ENCODE measurements around the gene AKR1C4.
"Not testable (repeated sequence)": the region's sequence is repeated elsewhere in the genome, so short reads cannot be mapped to it uniquely, and the experiment has no call there.

AKR1C4 gene

DNA sequence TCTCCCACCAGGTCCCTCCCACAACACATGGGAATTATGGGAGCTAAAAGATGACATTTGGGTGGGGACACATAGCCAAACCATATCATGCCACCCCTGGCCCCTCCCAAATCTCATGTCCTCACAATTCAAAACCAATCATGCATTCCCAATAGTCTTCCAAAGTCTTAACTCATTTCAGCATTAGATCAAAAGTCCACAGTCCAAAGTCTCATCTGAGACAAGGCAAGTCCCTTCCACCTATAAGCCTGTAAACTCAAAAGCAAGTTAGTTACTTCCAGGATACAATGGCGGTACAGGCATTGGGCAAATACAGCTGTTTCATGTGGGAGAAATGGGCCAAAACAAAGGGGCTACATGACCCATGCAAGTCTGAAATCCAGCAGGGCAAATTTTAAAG is 13.1 kb downstream of the AKR1C4 start:
- not testable (repeated sequence) for DNase-seq

DNA sequence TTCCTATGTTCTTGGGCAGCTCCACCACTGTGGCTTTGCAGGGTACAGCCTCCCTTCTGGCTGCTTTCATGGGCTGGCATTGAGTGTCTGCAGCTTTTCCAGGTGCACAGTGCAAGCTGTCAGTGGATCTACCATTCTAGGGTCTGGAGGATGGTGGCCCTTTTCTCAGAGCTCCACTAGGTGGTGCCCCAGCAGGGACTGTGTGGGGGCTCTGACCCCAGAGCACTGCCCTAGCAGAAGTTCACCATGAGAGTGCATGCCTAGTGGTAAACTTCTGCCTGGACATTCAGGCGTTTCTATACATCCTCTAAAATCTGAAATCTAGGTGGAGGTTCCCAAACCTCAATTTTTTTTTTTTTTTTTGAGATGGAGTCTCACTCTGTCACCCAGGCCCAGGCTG is 13.6 kb downstream of the AKR1C4 start:
- not testable (repeated sequence) for DNase-seq

DNA sequence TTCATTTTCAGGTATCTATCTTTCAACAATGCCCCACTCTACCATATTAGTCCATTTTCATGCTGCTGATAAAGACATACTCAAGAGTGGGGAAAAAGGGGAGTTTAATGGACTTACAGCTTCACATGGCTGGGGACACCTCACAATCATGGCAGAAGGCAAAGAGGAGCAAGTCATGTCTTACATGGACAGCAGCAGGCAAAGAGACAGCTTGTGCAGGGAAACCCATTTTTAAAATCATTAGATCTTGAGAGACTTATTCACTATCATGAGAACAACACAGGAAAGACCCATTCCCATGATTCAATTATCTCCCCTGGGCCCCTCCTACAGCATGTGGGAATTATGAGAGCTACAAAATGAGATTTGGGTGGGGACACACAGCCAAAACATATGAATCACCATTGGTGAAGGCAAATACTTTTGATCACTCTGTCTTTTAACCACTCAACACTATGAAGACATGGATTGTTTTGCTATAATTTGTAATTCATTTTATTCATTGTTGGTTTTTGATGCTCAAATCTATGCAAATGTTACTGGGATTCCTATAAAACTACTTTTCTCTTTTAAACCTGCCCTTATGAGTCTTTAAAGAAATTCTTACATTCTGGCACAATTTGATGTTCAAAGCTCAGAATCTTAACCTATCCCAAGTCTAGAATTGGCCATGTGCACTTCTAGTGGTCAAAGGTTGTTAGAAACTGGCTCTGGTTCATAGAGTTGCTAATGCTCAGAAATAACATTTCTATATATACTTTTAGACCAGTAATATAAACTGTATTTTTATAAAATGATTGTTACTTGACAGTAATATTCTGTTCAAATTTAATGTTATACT is 15.3 kb downstream of the AKR1C4 start:
- no peak for DNase-seq

DNA sequence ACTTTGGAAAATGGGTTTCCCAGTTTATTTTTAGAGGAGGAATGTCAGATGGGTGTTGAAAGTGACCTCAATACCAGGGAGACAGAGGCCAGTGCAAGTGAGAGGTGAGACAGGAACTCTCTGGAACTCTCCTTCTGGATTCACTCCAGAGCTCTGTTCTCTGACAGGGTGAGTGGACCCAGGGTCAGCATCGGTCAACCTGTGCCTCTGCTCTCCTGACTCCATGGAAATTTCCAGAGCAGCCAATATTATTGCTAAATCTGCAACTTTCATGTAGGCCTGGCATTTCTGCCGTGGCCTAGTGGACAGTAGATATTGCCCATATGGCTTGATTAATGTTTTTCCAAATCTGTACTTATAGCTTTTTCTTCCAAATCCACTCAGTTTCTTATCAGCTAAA is 20.2 kb downstream of the AKR1C4 start:
- DNase-seq = no peak

DNA sequence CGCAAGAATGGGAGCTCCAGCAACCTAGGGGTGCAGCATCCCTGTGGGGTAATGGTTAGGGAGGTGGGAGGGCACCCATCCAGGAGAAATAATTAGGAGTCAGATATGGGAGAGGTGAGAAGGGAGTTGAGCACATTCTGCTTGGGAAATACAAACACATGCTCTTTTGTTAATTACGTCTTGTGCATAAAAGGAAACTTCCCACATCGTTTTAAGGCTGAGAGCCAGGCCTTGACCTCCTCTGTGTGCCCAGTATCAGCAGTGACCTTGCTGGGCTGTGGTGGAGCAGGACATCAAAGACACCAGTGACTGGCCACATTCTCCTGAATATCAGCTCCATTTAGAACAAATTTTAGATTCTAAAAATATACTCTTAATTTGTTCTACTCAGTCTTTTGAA is 22.6 kb downstream of the AKR1C4 start:
- no peak for DNase-seq

DNA sequence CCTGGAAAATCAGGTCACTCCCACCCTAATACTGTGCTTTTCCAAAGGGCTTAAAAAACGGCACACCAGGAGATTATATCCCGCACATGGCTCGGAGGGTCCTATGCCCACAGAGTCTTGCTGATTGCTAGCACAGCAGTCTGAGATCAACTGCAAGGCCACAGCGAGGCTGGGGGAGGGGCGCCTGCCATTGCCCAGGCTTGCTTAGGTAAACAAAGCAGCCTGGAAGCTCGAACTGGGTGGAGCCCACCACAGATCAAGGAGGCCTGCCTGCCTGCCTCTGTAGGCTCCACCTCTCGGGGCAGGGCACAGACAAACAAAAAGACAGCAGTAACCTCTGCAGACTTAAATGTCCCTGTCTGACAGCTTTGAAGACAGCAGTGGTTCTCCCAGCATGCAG is 26.3 kb downstream of the AKR1C4 start:
- not testable (repeated sequence) for DNase-seq

DNA sequence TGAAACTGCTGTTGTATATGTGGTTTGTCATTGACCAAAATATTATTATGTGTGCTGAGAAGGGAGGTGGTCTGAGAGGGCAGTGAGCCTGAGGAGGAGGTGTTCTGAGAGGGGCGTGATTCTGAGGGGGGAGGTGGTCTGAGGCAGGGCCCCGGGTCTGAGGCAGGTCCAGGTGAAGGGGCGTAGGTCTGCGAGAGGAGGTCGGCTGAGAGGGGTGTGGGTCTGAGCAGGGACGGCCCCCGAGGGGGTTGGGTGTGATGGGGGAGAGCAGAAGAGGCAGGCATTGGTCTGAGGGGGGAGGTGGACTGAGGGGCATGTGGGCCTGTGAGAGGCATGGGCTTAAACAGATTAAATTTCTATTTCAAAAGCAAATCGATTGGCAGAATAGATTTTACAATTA is 32.4 kb downstream of the AKR1C4 start:
- no peak for DNase-seq

DNA sequence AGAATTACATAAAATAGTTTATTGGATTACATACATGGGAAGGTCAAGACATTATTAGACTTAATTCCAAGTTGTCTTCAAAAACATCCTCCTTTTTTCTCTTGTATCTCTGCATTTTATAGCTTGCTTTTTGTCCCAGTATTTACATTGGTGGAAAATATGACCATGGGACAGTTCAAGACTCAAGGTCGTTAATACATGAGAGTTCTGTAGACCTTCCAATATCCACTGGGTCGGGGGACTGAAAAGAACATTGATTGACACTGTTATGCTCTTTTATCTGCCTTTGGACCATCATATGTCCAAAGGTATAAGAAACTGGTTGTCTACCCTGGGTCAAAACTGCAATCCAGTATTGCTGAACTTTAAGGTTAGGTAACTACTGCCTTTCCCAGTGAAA is 36.7 kb downstream of the AKR1C4 start:
- no peak for DNase-seq

DNA sequence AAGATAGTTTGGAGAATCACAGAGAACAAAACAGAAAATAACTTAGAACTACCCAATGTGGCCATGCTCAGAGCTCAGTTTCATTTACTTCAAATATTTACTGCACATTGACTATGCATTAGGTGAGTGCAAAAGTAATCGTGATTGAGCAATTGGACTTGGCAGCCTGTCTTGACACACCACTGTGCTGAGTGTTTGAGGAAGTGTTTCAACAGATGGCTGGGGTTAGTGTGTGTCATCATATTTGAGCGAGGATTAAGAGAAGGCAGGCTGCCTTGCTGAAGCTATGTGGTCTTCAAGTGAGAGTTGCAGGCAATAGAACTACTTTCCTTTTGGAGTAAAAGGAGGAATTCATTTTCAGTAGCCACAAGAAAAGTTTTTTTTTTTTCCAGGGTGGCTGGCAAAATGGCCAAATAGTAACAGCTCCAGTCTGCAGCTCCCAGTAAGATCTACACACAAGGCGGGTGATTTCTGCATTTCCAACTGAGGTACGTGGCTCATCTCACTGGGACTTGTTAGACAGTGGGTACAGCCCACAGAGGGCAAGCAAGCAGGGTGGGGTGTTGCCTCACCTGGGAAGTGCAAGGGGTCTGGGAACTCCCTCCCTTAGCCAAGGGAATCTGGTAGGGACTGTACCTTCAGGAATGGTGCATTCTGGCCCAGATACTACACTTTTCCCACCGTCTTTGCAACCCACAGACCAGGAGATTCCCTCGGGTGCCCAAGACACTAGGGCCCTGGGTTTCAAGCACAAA is 37.6 kb downstream of the AKR1C4 start:
- no peak for DNase-seq

DNA sequence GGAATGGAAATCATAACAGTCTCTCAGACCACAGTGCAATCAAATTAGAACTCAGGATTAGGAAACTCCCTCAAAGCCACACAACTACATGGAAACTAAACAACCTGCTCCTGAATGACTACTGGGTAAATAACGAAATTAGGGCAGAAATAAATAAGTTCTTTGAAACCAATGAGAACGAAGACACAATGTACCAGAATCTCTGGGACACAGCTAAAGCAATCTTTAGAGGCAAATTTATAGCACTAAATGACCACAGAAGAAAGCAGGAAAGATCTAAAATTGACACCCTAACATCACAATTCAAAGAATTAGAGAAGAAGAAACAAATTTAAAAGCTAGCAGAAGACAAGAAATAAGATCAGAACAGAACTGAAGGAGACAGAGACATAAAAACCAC is 40.9 kb downstream of the AKR1C4 start:
- not testable (repeated sequence) for DNase-seq

DNA sequence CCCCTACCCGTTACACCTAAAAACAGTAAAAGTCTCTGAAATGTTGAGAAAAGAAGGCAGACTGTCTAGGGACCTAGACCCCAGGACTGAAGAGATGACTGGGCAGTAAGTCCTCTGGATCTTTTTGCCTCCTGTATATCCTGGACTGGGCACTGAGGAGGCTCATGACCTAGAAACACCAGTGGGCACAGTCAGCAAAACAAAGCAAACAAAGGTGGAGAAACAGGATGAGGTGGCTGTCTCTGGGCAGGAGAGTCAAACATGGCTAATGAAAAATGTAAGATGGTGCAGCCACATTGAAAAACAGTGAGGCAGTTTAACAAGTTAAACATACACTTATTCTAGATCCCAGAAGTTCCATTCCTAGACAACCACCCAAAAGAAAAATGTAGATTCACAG is 45.9 kb downstream of the AKR1C4 start:
- no peak for DNase-seq

DNA sequence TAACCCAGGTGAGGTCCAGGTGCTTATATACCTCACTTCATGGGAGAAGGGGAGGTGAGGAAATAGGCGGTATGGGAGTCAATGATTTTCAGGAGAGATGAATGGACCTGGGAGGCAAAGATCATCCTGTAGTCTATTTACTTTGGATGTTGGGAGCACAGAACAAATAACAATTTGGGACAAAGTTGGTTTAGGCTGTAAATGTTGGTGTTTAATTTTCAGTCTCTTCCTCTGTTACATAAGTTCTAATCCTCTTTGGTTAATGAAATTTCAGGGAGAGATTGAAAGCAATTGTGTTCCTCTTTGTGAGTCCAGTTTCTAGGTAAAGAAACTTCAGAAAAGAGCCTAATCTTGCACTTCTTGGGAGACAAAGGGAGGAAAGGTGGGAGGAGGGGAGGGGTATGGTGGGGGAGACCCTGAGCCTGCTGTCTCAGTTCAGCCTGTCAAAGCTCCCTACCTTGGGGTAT is 46.9 kb downstream of the AKR1C4 start:
- DNase-seq = no peak

DNA sequence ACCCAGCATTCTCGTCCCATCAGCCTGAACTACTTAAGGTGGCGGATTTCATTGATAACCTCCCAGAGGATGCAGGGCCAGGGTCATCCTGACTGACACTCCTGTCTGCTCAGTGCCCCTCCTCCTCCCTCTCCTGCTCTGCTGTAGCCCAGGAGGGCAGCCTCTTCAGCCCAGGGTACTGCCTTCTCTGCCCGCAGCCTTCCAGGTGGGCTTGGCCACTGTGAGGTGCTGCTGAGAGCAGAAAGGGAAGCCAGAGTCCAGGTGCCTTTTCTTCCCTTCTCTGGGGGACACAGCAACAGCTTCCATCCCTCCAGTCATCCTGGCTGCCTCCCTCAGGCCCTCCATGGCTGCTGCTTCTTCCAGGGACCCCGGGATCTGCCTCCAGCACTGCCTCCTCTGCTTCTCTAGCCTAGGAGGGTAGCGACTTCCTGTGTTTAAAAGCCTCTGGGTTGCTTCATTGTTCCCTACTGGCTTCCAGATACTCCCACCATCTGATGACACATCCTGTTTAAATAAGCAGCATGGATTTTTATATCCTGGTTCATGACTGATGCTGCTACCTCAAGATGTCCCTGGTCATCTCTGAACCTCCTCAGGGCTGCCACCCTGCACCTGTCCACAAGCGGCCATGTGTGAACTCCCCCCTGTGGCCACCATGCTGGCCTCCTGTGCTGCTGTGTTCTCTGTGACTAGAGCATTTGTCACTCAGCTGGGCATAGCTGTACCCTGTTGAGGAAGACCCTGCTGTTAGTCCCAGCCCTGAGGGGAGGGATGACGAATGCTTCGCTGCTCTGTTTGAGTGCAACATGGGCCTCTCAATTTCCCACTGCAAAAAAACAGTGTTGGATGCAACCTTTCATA is 55.8 kb downstream of the AKR1C4 start:
- DNase-seq = no peak

DNA sequence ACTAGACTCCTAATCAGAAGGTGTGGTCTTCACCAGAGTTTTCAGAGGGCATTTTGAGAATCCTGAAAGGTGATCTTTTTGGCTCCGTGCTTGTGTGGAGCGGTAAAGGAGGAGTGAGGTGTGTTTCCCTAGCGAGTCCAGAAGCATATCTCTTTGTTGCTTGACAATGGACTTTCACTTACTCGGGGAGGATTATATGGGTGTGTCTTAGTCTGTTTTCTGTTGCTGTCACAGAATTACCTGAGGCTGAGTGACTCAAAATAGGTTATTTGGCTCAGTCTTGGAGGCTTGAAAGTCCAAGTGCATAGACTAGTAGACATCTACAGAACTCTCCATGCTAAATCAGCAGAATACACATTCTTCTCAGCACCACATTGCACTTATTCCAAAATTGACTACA is 57.9 kb downstream of the AKR1C4 start:
- DNase-seq = no peak

DNA sequence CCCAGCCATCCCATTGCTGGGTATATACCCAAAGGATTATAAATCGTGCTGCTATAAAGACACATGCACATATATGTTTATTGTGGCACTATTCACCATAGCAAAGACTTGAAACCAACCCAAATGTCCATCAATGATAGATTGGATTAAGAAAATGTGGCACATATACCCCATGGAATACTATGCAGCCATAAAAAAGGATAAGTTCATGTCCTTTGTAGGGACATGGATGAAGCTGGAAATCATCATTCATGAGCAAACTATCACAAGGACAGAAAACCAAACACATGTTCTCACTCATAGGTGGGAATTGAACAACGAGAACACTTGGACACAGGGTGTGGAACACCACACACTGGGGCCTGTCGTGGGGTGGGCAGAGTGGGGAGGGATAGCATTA is 61.1 kb downstream of the AKR1C4 start:
- DNase-seq = not testable (repeated sequence)

DNA sequence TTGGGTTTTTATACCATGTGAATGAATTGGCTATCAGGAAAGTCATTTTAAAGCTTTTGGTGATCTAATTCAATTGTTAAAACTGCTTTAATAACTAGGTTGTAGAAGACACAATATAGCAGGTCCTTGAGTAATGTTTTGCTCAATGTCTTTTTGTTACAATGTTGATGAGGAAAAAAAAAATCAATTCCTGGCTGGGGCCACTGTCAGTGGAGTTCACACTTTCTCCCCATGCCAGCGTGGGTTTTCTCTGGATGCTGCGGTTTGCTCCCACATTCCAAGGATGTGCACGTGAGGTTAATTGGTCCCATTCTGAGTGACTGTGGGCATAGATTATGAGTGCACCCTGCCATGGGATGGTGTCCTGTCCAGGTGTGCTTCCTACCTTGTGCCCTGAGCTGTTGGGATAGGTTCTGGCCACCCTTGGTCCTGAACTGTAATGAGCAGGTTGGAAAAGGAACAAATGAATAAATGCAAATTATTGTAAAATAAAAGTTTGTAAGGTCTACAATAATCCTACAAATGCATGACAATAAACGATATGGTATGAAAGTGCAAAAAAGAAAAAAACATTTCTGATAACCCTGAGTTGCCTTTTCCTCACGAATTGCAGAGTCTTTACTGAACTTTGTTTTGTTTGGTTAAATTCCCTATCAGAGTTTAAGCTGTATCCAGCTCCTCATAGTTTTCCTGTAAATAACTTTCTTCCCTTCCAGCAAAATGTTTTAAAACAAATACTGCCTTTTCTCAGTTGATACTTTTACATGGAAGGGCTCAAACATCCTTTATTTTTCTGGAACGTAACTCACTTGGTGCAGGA is 62.7 kb downstream of the AKR1C4 start:
- DNase-seq = no peak

DNA sequence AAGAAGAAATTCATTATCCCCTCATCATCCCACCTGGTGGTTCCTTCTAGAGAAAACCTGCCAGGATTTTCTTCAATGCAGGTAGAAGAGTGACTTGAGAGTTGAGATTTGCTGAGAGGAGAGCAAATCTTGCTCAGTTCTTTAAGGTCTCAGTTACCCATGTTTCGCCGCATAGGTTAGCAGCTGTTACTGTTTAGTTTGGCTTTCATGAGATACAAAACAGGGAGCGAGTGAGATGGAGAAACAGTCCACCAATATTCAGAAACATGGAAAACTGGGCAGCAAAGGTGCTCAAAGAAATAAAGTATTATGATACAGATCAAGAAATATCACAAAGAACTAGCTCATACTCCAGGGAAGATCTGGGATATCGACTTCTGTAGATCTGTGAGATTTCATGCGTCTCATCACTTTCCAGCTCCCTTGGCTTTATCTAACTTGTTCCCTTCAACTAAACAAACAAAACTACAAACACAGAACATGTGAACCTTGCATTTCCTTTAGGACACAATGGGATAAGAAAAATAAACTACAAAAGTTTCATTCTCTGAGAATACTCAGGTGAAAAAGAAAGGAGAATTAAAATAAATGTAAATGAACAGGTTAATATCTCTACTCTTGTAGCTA is 63.4 kb downstream of the AKR1C4 start:
- DNase-seq = no peak

DNA sequence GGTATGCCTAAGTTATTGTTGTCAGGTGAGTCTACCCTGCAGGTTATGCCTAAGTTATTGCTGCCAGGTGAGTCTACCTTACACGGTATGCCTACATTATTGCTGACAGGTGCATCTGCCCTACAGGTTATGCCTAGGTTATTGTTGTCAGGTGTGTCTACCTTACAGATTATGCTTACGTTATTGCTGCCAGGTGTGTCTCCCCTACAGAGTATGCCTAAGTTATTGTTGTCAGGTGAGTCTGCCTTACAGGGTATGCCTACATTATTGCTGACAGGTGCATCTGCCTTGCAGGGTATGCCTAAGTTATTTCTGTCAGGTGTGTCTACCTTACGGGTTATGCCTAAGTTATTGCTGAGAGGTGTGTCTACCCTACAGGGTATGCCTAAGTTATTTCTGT is 64.2 kb downstream of the AKR1C4 start:
- no peak for DNase-seq

DNA sequence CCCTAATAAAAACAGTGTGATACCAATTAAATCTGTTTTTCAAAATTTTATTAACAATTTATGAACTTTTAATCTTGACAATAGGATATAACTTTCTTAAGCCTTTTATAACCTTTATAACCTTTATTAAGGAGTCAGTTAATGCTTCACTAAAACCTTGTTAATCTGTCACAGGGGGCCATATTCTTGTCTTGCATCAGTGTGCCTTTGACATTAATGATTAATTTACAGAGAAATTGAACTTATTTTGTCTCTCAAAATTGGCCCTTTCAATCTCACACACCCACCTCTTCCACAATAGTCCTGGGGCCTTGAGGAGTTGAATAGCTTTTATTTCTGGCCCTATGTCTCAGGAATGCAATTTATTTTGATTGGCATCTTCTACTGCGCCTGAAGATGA is 68.5 kb downstream of the AKR1C4 start:
- no peak for DNase-seq

DNA sequence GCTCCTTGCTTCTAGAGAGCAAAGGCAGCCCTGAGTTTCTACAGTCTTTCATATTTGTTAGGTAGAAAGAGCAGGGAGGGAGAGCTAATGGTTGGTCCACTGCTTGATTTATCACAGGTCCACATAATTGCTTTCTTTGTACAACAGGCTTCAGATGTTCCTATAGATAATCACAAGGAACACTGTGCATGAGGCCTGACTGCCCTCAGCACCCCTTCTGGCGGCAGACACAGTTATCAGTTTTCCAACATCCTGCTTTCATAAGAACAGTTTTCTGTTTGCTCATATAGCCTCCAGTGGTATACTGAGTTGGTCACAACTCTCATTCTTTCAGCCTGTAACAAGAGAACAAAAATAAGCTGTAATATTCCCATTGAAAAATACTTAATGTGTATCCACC is 69.7 kb downstream of the AKR1C4 start:
- DNase-seq = no peak

DNA sequence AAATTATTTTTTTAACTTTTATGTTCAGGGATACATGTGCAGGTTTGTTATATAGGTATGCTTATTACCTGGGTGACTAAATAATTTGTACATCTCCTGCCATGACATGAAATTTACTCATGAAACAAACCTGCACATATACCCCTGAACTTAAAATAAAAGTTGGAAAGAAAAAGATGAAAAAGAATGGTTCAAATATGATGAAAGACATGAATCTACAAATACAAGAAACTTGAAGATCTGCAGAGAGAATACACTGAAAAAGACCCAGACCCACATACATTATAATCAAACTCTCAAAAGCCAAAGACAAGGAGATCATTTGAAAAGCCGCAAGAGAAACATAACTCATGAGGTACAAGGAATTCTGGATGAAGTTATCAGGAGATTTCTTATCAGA is 70.2 kb downstream of the AKR1C4 start:
- no peak for DNase-seq

DNA sequence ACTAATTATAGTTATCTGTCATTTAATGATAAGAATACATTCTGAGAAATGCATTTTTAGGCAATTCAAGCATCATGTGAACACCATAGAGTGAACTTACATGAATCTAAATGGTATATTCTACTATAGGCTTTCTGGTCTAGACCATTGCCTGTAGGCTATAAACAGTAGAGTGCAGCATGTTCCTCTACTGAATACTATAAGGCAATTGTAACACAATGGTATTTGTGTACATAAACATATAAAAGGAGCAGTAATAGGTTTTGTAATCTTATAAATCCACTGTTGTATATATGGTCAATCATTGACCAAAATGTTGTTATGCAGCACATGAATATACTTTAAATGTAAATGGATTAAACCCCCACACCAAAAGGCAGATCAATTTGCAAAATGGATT is 71.6 kb downstream of the AKR1C4 start:
- no peak for DNase-seq
